NCI-H2171 (cell line): ENCODE results near the gene PFN2.
"Not testable (repeated sequence)": the region's sequence is repeated elsewhere in the genome, so short reads cannot be mapped to it uniquely, and the experiment has no call there.

Experiments
- DNase-seq: peaks from one replicate; lab custom pipeline; 2025; lab: John Stamatoyannopoulos, UW

PFN2 gene

GRCh38 chr3:149970716-149971402 lies at the start of gene PFN2:
Gene PFN2, minus strand, starts transcription at chr3:149970895. Its CDS starts 39 bp downstream, at chr3:149970856.
- DNase-seq, result peak; percentile 85

DNA sequence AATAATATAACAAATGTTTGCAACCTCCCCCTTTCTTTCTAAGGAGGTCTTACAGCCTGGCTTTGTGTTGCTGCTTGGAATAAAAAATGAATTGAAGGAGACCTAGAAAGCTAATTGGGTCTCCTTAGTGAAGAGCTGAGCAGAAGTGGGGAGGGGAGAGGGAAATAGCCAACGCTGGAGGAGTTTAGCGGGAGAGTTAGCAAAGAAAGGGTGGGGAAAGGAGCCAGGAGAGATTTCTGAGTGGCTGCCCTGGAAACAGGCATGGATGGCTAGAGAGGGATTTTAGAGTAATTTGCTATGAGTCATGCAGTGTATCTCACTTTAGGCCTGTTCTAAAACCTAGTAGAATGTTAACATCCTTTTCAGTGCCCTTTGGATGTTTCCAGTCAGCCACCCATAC lies 45.2 kb upstream of the PFN2 start:
- no peak for DNase-seq

GRCh38 chr3:150014782-150015181 lies 44.1 kb upstream of the PFN2 start:
- DNase-seq, result no peak

DNA sequence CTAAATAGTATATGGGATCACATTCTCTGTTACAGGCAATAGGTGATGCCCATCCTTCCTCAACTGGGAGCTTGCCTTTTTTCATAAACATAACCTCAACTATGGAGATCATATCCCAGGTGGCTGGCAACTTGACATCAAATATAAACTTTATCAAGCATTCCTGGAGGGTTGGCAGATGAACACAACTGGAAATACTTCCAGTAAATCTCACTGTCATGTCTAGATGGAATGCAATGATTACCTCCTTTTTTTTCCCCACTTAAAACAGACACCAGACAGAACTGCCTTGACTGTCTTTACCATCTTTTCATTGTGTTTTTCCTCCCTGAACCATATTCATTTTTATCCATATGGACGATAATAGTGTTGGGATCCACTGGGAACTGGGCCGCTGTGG lies 43.1 kb upstream of the PFN2 start:
- DNase-seq, result no peak

GRCh38 chr3:150006794-150007193 lies 36.1 kb upstream of the PFN2 start:
- DNase-seq, result no peak

GRCh38 chr3:150005243-150006112 lies 34.8 kb upstream of the PFN2 start:
- no peak for DNase-seq

- no peak for DNase-seq
Observed at GRCh38 chr3:150000641-150001040, 29.9 kb upstream of the PFN2 start.

GRCh38 chr3:149999421-149999820 lies 28.7 kb upstream of the PFN2 start:
- peak; percentile 28 for DNase-seq

GRCh38 chr3:149998946-149999345 lies 28.3 kb upstream of the PFN2 start:
- no peak for DNase-seq

DNA sequence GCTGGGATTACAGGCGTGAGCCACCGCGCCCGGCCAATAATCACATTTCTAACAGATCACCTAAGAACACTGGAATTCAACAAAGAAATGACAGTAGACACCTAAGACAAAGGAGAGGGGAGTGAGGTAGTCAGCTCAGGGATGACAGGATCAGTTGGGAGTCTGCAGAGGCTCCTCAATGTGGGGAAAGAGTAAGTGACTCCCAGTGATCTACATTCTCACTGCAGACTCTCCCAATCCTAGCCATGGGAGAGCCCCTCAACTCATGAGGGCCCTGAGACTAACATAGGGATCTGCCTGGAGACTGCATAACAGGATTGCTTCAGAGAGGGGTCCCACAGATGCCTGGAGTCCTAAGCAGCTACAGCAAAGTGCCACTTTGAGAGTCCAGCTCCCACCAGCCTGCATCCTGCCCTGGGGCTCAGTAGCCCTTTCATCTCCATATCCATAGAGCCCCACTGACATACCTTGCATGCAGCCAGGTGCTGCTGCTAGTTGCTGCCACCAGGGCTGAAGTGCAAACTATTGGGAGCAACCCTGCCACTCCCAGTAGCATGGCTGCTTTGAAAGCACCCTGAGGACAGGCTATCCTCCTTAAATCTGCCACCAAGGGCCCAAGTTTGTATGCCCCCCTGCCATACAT lies 21.8 kb upstream of the PFN2 start:
- no peak for DNase-seq

GRCh38 chr3:149990423-149990948 lies 19.8 kb upstream of the PFN2 start:
- no peak for DNase-seq

GRCh38 chr3:149989307-149989706 lies 18.6 kb upstream of the PFN2 start:
- DNase-seq, result no peak

GRCh38 chr3:149983628-149984027 lies 12.9 kb upstream of the PFN2 start:
- DNase-seq, result no peak

- not testable (repeated sequence) for DNase-seq
Observed at GRCh38 chr3:149983053-149983452, 12.4 kb upstream of the PFN2 start.

- not testable (repeated sequence) for DNase-seq
Observed at GRCh38 chr3:149981979-149982378, 11.3 kb upstream of the PFN2 start.

DNA sequence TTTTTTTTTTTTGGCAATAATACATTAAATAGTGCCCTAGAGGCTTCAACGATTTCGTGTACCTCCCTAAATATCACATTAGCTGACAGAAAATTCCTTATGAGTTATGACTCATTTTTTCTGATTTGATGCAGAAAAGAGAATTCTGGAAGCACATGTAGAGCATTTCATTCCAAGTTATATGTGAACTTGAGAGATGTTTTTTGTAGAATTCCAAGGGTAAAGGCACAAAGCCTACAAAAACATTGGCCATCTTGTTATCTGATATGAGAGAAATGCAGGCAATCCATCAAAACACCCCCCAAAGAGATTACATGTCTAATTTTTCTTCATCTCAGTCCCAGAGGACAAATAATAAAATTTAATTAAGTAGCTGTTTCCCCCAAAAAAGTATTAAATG lies 6.7 kb upstream of the PFN2 start:
- DNase-seq, result no peak

DNA sequence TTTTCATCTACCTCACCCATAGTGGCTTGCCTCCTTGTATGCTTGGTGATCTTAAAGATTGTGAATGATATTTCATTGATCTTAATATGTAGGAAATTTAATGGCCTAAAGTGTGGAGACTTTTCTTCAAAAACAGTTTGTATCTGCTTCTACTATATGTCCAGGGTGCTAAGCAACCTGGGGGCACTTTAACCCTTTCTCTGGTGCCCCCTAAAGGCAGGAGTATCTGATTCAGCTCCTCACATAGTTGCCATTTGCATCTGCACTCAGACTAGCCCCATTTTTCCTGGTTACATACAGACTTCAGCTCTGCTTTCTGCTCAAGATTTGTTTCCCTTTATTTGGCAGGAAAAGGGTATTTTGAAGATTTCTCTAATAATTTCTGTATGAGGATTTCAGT lies 5.2 kb upstream of the PFN2 start:
- no peak for DNase-seq

DNA sequence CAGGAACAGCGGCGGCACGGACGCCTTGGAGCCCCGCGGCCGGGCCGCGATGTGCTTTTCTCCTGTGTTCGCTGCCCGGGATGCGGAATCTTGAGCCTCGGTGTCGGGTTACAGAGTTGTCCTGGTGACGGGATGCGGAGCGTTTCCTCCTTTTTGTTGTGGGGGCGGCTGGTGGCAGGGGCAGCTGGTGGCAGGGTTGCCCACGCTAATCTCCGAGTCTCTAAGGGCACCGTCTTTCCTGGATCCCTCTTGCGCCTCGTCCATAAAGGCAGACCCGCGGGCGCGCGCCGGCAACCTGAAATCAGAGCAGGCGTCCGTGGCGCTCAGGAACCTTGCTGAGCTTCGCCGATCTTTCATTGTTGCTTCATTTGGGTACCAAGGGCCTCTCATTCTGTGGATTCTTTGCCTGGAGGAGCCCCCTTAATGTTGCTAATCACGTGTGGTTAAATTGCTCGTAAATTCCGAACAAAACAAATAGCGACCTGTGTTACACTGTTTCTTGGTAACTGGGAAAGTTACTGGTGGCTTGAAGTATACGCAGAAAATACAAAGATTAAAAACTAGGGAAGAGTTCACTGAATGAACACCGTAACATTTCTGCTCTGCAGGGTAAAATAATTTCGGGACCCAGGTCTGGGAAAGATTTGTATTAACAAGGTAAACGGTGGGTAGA lies 844 bp upstream of the PFN2 start:
- DNase-seq, result peak; percentile 85

DNA sequence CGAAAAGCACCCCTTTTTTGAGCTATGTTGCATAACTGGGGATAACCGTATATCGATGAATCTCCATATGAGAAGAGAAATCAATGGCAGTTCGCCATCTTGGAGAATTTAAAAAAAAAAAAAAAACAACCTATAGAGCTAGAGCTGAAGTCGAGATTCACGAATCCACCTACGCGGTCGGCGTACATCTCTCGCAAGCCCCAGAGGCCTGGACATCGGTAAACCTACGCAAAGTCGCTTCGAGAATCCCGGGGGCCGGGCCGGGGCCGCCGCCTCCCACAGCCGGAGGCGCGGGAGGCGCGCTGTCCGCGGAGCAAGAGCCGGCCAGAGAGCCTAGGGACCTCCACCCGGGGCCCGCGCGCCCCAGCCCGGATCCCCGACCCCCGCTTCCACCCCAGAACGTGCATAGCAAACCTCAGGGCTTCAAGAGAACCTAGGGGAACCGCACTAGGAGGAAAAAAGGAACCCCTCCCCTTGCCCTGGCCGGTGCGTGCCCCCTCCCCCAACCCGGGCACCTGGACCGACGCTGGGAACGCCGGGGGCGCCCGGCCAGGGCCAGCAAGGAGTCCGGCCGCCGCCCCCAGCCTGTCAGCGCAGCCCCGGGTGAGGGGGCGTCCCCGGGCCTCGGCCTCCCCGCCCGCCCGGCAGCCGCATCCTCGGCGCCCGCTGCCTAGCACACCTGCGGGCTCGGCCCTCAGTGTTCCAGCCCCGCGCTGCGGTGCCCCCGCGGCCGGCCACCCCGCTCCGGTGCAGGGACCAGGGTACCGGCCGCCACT lies 567 bp downstream of the PFN2 start:
- DNase-seq, result peak; percentile 85

DNA sequence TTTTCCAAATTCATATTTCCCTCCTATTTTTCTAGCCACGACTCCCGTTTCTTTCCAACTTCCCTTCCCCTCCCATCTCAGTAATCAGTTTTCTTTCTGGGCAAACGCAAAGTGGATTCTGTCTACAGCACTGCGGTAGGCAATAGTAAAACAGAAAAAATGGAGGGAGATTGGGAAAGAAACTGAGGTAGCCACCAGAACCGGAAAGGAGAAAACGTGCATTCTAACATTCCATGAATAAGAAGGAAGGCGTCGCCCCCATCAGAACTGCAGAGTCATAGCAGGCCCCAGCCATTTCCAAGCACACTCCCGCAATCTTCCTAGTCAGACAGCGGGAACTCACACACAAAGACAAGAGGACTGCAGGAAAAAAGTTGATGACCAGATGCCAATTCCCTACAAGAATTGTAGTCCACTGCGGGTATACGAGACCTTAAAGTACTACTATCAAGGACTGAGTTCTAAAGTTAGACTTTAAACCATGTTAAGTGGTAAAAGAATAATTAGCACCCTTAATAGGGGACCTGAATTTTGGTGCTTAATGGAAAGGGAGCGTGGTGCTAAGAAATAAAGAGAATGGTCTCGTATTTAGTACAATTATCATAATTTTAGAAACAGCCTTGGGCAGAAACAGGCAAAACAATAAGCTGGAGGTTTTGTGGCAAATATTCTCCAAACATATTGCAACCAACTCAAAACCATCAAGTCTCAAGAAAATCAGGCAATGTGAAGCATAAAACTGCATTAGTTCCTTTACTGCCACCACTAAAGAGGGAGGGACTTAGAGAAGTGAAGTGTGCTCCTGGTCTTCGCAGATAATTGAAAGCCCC lies 1.4 kb downstream of the PFN2 start:
- DNase-seq, result peak; percentile 51
